Measurements from ENCODE around the gene GIPC1. TPM values are rescaled to one million over a fixed set of nuclear protein-coding genes. Genes with fewer than 3 reads are reported as not detected.
A peak's percentile ranks its signal among the peaks of the same experiment; 100 is the strongest.

GIPC1 gene
- total and polyA plus RNA-seq, 9 of the 15 experiments (the other 6 are each of a cell fraction or from before 2014, with no cell fraction given): 0.49 to 54.7 (median 24.8) TPM

- 64% methylated on average over 7 of the region's 10 CpGs for WGBS (ENCODE audit: insufficient coverage, low coverage, missing lambda C conversion rate)
- Histone ChIP-seq H3K9ac (ENCODE audit: insufficient read depth in 1 of 2, low read depth in 2 of 2, low read length in 2 of 2) (peak overlapping the region in 1 of 2 experiments; percentile 76; a peak in 1 of 4 replicates), H3K36me3 (ENCODE audit: control insufficient read depth, insufficient read depth, low read length) (peaks cover 19% of the 10 kb centered on the region; the same call in 2 of the 3 replicates), H4K20me1 (replicated peaks; ENCODE audit: control insufficient read depth, insufficient read depth, low read length) (no peaks in the 10 kb centered on the region), H3K27me3 (ENCODE audit: control insufficient read depth in 2 of 2, insufficient read depth in 2 of 2, low read length in 2 of 2) (no peaks in the 10 kb centered on the region), H3K4me3 (no peak overlapping the region), H3K4me2 (ENCODE audit: insufficient read depth, low read length) (no peak overlapping the region), H3K27ac (ENCODE audit: extremely low read depth, low read depth, low read length) (no peak overlapping the region), H3K4me1 (replicated peaks in 1 of 2; ENCODE audit: control insufficient read depth in 2 of 2, insufficient read depth in 2 of 2, low read length in 2 of 2) (peaks cover 9 to 68% of the 10 kb centered on the region in 2 experiments), H3K79me2 (ENCODE audit: control insufficient read depth, insufficient read depth, low read length) (no peaks in the 10 kb centered on the region), H2AFZ (ENCODE audit: low read depth, low read length) (no peak overlapping the region), H3K9me3 (replicated peaks; ENCODE audit: control insufficient read depth, insufficient read depth, low read depth, low read length) (no peaks in the 10 kb centered on the region), H3K9me1 (ENCODE audit: control insufficient read depth, insufficient read depth, low read length) (no peaks in the 10 kb centered on the region)
- intact Hi-C loops (cut with micrococcal nuclease) (no loop called here), in situ Hi-C loops (cut with MboI) (loop anchor here (5.0 kb wide), 1 partner anchor 280 kb away; no protein-coding TSS in a partner anchor)
- ChIA-PET CTCF (ENCODE audit: low intra/inter-chr PET ratio) (no interaction called here), POLR2A (interaction anchor here (0.7 to 1.0 kb wide), 2 partner anchors 27 to 68 kb away, joined by 4 read pairs; no protein-coding TSS in a partner anchor)
- no peak for TF ChIP-seq DMBX1 (CRISPR knock-in tag; IDR thresholded peaks at IDR 0.05; ENCODE audit: borderline replicate concordance)
- TF ChIP-seq ZNF740 (CRISPR knock-in tag; IDR thresholded peaks at IDR 0.05): no peak
- TF ChIP-seq ZNF740 (tag; IDR thresholded peaks at IDR 0.05): no peak
- TF ChIP-seq TEAD2 (tag; IDR thresholded peaks at IDR 0.05): no peak
- TF ChIP-seq SMAD2 (IDR thresholded peaks at IDR 0.05; ENCODE audit: low read depth, low read length): no peak
- TF ChIP-seq NFIC (IDR thresholded peaks at IDR 0.05): peak; percentile 49
- TF ChIP-seq ZNF280A (IDR thresholded peaks at IDR 0.05; ENCODE audit: low read depth, partially characterized antibody): no peak
- DNase-seq (ENCODE audit: extremely low read depth in 1 of 4, low spot score in 3 of 4) (no peak), ATAC-seq (no peak), FAIRE-seq (no peak)
- no TSS peak for BruUV-seq (replicated peaks)
Measured at GRCh38 chr19:14477418-14478112, 18.4 kb downstream of the GIPC1 start.

All from K562 (cell line).